Activated CD4-positive, alpha-beta T cell treated with anti-CD3 and anti-CD28 coated beads for 1 hour (primary cell): ENCODE data around the gene SLC27A1.
"Not testable (repeated sequence)": the region's sequence is repeated elsewhere in the genome, so short reads cannot be mapped to it uniquely, and the experiment has no call there.

Source experiments
- DNase-seq: peaks from one replicate; pipeline ENCODE4 v3.0.0-alpha.2; 2020

The SLC27A1 gene

DNA sequence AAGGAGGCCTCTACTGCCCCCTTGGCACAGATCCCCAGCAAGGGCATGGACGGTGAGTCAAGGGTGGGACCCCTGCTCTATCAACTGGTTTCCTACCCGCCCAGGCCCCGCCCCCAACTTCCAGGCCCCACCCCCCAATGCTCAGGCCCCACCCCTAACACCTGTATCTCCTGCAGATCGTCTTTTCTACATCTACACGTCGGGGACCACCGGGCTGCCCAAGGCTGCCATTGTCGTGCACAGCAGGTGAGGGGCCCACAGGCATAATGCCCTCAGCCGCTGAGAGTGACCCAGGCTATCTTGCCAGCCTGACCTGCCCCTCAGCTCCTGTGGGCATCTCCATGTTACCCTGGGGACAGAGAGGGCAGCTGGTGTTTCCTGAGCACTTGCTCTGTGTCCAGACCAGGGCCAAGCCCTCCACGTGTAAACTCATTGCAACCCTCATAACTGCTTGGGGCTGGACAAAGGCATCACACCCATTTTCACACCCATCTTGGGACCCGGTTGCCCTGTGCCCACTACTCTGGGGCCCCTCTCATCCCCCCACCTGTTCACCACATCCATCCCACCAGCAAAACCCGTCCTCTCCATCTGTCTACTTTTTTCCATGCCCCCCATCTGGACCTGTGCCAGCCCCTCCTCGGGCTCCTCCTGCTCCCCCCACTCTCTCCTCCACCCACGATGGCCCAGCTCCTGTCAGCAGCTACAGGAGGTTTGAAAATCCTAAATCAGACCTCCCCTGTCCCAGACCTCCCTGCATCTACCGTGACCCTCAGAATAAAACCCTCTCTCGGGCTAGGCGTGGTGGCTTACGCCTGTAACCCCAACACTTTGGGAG lies 17.2 kb downstream of the SLC27A1 start:
- no peak for DNase-seq

DNA sequence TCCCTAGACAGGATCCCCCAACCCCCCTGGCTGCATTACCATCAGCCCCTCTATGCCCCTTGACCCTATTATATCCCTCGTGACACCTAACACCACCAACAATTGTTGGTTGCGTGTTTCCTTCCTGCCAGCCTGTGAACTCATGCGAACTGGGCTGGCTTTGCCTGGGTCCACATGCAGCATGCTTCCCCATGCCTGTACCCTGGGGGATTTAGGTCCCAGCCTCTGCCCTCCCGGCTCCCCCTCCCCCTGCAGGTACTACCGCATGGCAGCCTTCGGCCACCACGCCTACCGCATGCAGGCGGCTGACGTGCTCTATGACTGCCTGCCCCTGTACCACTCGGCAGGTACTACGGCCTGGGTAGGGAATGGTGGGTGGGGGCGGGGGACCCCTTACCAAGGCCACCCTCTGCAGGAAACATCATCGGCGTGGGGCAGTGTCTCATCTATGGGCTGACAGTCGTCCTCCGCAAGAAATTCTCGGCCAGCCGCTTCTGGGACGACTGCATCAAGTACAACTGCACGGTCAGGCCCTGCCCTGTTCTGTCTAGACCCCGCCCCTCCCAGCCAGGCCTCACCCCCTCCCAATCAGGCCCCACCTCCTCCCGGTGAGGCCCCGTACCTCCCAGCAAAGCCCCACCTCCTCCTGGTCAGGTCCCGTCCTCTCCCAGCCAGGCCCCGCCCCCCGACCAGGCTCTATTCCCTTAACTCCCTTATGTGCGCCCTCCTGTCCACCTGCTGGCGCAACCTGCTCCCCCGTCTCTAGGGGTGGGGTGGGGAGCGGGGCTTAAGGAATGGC lies 18.5 kb downstream of the SLC27A1 start:
- peak; percentile 59 for DNase-seq

DNA sequence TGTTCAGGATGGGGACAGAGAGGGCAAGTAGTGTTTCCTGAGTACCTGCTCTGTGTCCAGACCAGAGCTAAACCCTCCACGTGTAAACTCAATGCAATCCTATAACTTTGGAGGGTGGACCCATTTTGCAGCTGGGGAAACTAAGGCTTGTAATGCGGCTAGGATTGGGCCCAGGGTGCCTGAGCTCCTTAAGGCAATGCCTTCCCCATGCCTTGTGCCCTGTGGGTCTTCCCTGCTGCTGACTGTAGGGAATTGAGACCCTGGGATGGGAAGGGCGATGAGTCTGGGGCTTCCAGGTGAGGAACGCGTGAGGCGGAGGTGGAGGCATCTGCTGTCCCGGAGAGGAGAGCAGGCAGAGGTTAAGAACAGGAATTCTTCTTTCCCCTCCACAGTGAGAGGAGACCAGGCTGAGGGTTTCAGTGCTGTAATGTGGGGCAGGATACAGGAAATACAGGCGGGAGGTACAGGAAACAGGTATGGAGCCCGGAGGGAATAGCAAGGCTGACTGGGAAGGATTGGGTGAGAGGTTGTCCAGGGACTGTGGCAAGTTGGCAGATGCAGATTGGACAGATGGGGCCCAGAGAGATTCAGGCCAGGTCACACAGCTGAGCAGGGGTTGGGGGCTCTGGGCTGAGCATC lies 19.2 kb downstream of the SLC27A1 start:
- DNase-seq = no peak

DNA sequence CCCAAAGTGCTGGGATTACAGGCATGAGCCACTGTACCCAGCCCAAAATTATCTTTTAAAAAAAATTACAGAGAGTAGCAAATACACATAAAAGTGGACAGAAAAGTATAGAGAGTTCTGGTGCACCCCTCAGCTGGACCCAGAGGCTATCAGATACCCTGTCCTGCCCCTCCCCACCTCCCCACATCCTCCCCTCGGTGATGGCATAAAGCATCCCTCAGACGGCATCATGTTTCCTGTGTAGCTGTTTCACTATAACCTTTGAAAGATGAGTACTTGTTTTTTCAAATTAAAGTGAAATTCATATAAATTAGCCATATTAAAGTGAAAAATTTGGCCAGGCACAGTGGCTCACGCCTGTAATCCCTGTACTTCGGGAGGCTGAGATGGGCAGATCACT lies 20.1 kb downstream of the SLC27A1 start:
- DNase-seq = no peak

DNA sequence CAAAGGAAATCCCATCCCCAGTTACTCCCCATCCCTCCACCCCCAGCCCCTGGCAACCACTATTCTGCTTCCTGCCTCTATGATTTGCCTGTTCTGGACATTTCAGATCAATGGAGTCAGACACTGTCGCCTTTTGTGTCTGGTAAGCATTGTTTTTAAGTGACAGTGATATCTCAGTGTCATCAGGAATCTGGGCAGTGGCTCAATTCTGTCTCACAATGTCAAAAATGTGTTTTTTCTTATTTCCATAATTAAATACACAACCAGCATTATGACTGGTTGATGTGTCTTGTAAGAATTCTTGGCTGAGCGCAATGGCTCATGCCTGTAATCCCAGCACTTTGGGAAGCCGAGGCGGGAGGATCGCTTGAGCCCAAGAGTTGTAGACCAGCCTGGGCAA lies 21.0 kb downstream of the SLC27A1 start:
- no peak for DNase-seq

DNA sequence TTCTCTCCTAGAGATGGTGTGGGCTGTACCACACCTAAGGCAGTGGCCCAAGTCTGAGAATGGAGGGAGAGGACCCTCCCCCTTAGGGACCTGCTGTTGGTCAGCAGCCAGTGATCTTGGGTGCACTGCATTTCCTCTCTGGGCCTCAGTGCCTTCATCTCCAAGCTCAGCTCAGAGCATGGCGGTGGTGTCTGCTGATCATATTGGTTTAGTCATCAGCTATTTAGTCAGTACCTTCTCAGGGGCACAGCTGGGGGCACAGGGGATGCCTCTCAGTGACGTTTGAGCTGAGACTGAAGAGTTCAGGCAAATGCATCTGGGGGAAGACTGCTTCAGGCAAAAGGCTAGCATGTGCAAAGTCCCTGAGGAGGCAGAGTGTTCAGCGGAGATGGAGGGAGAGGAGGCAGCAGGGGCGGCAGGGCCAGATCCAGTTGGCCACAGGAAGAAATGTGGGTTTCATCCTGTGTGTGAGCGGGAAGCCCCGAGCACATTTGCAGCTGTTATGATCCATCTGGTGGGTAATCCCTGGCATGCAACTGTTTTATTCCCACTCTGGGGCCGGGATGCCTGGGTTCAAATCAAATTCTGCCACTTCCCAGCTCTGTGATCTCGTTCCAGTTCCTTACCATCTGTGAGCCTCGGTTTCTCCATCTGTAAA lies 25.4 kb downstream of the SLC27A1 start:
- DNase-seq = no peak

DNA sequence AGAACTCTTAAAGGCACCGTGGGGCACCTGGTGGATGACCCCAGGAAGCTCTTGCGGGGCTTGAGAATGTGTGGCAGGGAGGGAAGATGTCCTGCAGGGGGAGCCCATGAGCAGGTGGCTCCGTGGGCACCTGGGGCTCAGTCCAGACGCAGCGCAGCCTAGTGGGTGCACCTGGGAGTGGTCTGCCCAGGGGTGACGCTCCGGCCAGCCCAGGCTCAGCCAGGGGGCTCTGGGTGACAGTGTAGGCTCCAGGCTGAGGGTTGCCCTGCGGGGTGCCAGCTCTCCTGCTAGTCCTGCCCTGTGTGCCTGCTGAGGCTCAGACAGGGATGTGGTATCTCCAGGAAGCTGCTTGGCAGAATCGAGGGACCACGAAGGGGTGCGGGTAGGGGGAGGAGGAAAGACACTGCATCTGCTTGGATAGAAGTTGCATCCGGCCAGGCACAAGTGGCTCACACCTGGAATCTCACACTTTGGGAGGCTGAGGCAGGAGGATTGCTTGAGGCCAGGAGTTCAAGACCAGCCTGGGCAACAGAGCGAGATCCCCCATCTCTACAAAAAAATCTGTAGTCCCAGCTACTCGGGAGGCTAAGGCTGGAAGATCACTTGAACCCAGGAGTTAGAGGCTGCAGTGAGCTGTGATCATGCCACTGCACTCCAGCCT lies 26.1 kb downstream of the SLC27A1 start:
- DNase-seq = peak; percentile 62

DNA sequence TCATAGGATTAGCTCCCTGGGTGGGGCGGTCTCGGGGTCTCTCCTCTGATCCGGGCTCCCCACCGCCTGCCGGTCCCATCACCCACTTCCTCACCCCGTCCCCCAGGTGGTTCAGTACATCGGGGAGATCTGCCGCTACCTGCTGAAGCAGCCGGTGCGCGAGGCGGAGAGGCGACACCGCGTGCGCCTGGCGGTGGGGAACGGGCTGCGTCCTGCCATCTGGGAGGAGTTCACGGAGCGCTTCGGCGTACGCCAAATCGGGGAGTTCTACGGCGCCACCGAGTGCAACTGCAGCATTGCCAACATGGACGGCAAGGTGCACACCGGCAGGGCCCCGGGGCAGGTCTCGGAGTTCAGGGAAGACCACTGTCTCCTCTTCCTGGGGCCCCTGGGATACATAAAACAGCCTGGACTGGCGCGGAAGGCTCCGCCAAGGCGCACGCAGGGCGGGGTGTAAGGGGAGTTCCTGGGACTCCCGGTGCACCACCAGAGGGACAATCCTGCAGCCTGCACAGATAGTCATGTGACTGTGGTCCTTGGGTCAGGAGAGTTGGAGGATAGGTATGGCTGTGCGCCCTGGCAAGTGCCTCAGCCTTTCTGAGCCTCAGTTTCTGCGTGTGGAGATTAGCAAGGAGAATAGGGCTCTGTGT lies 26.9 kb downstream of the SLC27A1 start:
- no peak for DNase-seq

DNA sequence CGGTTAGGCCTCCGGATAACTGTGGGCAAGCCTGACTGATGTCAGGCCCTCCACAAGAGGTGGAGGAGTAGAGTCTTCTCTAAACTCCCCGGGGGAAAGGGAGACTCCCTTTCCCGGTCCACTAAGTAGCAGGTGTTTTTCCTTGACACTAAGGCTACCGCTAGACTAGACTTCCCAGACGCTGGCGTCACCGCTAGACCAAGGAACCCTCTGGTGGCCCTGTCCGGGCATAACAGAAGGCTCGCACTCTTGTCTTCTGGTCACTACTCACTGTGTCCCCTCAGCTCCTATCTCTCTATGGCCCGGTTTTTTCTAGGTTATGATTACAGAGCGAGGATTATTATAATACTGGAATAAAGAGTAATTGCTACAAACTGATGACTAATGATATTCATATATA lies 28.7 kb downstream of the SLC27A1 start:
- DNase-seq = not testable (repeated sequence)

DNA sequence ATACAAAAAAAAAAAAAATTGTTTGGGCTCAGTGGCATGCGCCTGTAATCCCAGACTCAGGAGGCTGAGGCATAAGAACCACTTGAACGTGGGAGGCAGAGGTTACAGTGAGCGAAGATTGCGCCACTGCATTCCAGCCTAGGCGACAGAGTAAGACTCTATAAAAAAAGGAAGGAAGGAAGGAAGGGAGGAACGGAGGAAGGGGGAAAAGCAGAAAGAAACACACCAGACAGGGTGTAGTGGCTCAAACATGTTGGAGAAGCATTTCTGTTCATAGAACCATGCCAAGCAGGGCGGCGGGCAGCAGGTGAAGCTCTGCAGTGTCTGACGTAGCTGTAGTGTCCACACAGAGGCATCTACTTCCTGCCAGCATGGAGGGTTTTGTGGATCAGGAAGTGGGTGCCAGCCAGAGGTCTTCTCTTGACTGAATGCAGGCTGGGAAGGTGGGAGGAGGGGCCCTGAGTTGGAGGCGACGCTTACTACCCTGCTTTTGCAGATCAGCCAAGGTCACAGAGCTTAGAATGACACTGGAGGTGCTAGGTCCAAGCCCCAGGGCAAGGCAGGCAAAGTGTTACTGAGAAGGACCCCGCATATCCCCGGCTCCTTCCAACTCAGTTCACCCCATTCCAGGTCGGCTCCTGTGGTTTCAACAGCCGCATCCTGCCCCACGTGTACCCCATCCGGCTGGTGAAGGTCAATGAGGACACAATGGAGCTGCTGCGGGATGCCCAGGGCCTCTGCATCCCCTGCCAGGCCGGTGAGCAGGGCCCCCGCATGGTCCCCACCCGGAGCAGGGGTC lies 29.5 kb downstream of the SLC27A1 start:
- no peak for DNase-seq

DNA sequence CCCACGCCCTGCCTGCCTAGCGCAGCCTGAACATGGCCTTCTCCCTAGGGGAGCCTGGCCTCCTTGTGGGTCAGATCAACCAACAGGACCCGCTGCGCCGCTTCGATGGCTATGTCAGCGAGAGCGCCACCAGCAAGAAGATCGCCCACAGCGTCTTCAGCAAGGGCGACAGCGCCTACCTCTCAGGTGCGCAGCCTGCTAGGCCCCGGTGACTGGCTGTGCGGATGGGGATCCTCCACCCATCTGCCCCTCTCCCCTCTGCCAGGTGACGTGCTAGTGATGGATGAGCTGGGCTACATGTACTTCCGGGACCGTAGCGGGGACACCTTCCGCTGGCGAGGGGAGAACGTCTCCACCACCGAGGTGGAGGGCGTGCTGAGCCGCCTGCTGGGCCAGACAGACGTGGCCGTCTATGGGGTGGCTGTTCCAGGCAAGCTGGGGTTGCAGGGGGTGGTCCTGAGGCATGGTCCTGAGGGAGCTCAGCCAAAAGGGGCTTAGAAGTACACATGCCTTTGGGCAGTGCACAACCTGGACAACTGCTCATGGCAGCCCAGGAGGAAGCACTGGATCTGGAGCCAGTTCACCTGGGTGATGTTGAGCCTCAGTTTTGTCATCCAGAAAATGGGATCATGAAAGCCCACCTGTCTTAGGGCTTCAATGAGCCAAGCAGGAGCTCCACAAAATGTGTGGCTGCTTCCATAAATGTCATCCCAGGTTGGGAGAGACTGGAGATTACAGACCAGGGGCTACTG lies 30.3 kb downstream of the SLC27A1 start:
- DNase-seq = no peak

DNA sequence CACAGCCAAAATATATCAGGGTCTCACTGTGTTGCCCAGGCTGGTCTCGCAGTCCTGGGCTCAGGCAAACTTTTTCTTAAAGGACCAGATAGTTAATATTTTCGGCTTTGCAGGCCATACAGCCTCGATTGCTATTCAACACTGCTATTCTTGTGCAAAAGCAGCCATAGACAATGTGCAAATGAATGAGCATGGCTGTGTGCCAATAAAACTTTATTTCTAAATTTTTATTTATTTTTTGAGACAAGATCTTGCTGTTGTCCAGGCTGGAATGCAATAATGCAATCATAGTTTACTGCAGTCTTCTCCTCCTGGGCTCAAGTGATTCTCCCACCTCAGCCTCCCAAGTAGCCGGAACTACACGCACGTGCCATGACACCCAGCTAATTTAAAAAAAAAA lies 32.9 kb downstream of the SLC27A1 start:
- DNase-seq = no peak

DNA sequence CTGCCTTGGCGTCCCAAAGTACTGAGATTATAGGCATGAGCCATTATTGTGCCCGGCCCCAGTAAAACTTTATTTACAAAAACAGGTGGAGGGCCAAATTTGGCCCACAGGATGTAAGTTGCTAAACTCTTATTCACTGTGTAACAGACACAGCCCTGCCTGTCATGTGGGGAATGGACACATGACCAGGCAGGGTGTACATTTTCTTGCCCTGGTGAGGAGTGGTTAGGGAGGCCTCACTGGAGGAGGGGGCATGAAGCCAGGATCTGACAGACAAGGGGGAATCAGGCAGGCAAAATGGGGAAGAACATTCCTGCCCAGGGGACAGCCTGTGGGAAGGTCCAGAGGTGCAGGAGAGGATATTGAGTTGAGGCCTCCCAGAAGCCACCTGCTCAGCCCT lies 33.7 kb downstream of the SLC27A1 start:
- no peak for DNase-seq

DNA sequence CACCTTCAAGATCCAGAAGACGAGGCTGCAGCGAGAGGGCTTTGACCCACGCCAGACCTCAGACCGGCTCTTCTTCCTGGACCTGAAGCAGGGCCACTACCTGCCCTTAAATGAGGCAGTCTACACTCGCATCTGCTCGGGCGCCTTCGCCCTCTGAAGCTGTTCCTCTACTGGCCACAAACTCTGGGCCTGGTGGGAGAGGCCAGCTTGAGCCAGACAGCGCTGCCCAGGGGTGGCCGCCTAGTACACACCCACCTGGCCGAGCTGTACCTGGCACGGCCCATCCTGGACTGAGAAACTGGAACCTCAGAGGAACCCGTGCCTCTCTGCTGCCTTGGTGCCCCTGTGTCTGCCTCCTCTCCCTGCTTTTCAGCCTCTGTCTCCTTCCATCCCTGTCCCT lies 34.1 kb downstream of the SLC27A1 start:
- no peak for DNase-seq

DNA sequence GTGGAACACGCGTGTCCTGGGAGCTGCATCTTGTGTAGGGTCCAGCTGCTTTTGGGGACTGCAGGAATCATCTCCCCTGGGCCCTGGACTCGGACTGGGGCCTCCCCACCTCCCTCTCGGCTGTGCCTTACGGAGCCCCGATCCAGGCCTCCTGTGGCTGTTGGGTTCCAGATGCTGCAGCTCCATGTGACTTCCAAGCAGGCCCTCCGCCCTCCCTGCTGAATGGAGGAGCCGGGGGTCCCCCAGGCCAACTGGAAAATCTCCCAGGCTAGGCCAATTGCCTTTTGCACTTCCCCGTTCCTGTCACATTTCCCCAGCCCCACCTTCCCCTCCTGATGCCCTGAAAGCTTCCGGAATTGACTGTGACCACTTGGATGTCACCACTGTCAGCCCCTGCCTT lies 34.9 kb downstream of the SLC27A1 start:
- no peak for DNase-seq

DNA sequence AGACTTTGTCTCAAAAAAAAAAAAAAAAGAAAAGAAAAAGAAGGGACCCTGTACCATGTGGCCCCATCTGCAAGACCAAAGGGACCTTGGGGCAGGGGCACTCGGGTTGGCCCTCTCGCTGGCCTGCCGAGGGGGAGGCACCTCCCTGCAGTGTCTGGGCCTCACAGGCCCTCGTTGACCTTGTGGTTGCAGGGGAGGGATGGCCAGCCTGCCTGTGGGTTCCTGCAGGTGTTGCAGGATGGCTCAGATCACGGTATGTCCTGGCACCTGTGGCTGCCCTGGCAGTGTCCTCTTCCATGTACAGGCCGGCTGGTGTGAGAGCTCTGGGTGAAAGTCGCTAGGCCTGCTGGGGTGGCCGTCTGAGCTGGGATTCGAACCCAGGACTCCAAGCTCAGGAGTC lies 36.4 kb downstream of the SLC27A1 start:
- DNase-seq = no peak

DNA sequence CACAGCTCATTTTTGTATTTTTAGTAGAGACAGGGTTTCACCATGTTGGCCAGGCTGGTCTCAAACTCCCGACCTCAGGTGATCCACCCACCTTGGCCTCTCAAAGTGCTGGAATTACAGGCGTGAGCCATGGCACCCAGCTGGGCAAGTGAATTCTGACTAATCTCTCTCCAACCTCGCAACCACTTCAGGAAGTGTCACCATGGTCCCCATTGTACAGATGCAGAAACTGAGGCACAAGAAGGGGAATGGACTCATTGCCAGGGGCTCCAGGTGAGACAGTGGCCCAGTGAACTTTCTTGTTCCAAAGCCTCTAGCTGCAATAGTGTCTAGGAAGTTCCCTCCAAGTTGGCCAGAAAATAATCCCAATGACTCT lies 38.2 kb downstream of the SLC27A1 start:
- DNase-seq = not testable (repeated sequence)

DNA sequence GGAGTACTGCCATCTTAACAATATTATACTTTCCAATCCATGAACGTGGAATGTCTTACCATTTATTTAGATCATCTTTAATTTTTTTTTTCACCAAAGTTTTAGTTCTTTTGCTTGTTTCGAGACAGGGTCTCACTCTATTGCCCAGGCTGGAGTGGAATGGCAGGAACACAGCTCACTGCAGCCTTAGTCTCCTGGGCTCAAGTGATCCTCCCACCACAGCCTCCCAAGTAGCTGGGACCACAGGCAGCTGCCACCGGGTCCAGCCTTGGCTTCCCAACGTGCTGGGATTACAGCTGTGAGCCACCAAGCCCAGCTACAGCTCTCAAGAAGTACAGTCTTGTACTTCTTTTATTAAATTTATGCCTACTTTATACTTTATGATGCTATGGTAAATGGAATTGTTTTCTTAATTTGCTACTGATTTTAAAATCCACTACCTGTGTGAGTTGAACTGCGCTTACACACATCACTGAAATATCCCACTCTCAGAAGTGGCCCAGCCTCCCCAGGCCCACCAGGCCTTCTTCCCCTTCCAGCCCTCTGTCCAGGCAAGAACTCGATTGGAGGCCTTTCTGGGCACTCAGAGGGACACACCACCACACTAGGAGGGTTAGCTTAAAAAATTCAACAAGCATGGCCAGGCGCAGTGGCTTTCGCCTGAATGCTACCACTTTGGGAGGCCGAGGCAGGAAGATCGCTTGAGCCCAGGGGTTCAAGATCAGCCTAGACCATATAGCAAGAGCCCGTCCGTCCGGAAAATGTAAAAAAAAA lies 40.1 kb downstream of the SLC27A1 start:
- DNase-seq = no peak

DNA sequence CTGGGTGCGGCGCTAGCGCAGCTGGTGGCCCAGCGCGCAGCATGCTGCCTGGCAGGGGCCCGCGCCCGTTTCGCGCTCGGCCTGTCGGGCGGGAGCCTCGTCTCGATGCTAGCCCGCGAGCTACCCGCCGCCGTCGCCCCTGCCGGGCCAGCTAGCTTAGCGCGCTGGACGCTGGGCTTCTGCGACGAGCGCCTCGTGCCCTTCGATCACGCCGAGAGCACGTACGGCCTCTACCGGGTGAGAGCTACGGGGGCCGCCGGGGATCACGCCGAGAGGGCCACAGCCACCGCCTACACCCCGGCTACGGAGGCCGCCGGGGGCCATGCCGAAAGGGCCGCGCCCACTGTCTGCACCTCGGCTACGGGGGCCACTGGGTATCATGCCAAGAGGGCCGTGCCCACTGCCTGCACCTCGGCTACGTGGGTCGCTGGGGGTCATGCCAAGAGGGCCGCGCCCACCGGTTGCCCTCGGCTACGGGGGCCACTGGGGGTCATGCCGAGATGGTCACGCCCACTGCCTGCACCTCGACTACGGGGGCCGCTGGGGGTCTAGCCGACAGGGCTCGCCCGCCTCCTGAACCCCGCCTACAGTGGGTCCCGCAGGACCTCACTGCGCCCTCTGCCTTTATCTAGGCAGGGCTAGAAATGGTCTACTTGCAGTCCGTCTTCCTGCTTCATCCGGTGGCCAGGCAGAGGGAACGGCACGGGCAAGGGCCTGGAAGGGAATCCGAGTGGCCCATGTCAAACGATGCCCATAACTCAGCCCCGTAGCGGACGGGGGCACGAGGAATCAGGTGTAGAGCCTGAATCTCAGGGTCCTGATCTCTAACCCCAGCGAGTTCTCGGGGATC lies 41.6 kb downstream of the SLC27A1 start:
- peak; percentile 74 for DNase-seq
